Activated CD8-positive, alpha-beta T cell treated with anti-CD3 and anti-CD28 coated beads for 36 hours (primary cell): ENCODE data around the gene SLC16A11. TPM values are rescaled to one million over a fixed set of nuclear protein-coding genes. Genes with fewer than 3 reads are reported as not detected.

ENCODE experiments used
- ATAC-seq: fragments of 200-7000 bp; cut with Tn5 transposase; one replicate; pipeline ENCODE4 v1.10.0; 2021; ENCODE audit warnings: mild to moderate bottlenecking, moderate library complexity
- CTCF ChIA-PET: fragments of 350-600 bp; sonication (Branson Sonifier 250); formaldehyde crosslinking; loops from one replicate; lab custom pipeline; 2021; ENCODE audit warnings: antibody characterized with exemption; lab: Charles Lee
- POLR2A ChIA-PET: fragments of 350-600 bp; sonication (Branson Sonifier 250); formaldehyde crosslinking; loops from one replicate; lab custom pipeline; 2021; ENCODE audit warnings: antibody characterized with exemption; lab: Charles Lee
- DNase-seq: peaks from one replicate; pipeline ENCODE4 v3.0.0-alpha.2; 2020
- H3K27ac Mint-ChIP-seq: one replicate; pipeline ENCODE4 v1.8.0; 2021; ENCODE audit warnings: mild to moderate bottlenecking, mixed read lengths
- H3K27me3 Mint-ChIP-seq: one replicate; pipeline ENCODE4 v1.8.0; 2021; ENCODE audit warnings: mixed read lengths
- H3K36me3 Mint-ChIP-seq: one replicate; pipeline ENCODE4 v1.8.0; 2021; ENCODE audit warnings: low read depth, mixed read lengths
- H3K4me1 Mint-ChIP-seq: one replicate; pipeline ENCODE4 v1.8.0; 2021; ENCODE audit warnings: low read depth, mixed read lengths
- H3K4me3 Mint-ChIP-seq: one replicate; pipeline ENCODE4 v1.8.0; 2021; ENCODE audit warnings: mild to moderate bottlenecking, moderate library complexity, mixed read lengths
- H3K9me3 Mint-ChIP-seq: one replicate; pipeline ENCODE4 v1.8.0; 2021; ENCODE audit warnings: mixed read lengths
- intact Hi-C: fragments of 100-400 bp; cut with micrococcal nuclease; formaldehyde crosslinking; loops from one replicate; pipeline ENCODE4 v1.10.0; 2022
- total RNA-seq, 2 experiments: library from RNA; stranded (reverse); gene quantifications; one replicate each; pipeline ENCODE4 v1.2.3, GENCODE V29; 2021
- TF ChIP-seq, protein P1 (sequence below): fragments of 200-600 bp; IDR thresholded peaks from one replicate; pipeline ENCODE4 v1.8.0; 2022; ENCODE audit warnings: antibody characterized with exemption, mild to moderate bottlenecking

SLC16A11 gene
- total RNA-seq, 2 experiments from 2014 or later = 3.1 to 3.4 TPM

GRCh38 chr17:7022781-7023571, 20.9 kb downstream of the SLC16A11 start, which contains the start of gene BCL6B:
Gene BCL6B (plus strand): TSS chr17:7023050. CDS start chr17:7023672, 622 bp downstream.
- intact Hi-C loops = loop anchor here (5.0 kb wide), 1 partner anchor 111 kb away; no protein-coding TSS in a partner anchor
- H3K4me3 Mint-ChIP-seq = peak within 1 kb of the TSS; percentile 72
- no peaks in the 10 kb centered on the region for H3K27me3 Mint-ChIP-seq
- ATAC-seq = no peak
- POLR2A ChIA-PET = interaction anchor here (0.7 to 2.6 kb wide), 6 partner anchors 9 to 22 kb away, joined by 3 to 18 read pairs (median 4); partner anchors contain the start of gene SLC16A13
- peaks cover 37% of the 10 kb centered on the region for H3K4me1 Mint-ChIP-seq
- DNase-seq = no peak
- CTCF ChIA-PET = interaction anchor here (0.7 to 4.1 kb wide), 14 partner anchors 8 to 372 kb away, joined by 3 to 52 read pairs (median 5); partner anchors contain the start of genes C17orf100, MED31, RNASEK and SLC16A13
- H3K36me3 Mint-ChIP-seq = no peaks in the 10 kb centered on the region
- no peaks in the 10 kb centered on the region for H3K9me3 Mint-ChIP-seq
- TF ChIP-seq, protein P1, sequence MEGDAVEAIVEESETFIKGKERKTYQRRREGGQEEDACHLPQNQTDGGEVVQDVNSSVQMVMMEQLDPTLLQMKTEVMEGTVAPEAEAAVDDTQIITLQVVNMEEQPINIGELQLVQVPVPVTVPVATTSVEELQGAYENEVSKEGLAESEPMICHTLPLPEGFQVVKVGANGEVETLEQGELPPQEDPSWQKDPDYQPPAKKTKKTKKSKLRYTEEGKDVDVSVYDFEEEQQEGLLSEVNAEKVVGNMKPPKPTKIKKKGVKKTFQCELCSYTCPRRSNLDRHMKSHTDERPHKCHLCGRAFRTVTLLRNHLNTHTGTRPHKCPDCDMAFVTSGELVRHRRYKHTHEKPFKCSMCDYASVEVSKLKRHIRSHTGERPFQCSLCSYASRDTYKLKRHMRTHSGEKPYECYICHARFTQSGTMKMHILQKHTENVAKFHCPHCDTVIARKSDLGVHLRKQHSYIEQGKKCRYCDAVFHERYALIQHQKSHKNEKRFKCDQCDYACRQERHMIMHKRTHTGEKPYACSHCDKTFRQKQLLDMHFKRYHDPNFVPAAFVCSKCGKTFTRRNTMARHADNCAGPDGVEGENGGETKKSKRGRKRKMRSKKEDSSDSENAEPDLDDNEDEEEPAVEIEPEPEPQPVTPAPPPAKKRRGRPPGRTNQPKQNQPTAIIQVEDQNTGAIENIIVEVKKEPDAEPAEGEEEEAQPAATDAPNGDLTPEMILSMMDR = no peak
- peak within 1 kb of the TSS; percentile 63 for H3K27ac Mint-ChIP-seq

DNA sequence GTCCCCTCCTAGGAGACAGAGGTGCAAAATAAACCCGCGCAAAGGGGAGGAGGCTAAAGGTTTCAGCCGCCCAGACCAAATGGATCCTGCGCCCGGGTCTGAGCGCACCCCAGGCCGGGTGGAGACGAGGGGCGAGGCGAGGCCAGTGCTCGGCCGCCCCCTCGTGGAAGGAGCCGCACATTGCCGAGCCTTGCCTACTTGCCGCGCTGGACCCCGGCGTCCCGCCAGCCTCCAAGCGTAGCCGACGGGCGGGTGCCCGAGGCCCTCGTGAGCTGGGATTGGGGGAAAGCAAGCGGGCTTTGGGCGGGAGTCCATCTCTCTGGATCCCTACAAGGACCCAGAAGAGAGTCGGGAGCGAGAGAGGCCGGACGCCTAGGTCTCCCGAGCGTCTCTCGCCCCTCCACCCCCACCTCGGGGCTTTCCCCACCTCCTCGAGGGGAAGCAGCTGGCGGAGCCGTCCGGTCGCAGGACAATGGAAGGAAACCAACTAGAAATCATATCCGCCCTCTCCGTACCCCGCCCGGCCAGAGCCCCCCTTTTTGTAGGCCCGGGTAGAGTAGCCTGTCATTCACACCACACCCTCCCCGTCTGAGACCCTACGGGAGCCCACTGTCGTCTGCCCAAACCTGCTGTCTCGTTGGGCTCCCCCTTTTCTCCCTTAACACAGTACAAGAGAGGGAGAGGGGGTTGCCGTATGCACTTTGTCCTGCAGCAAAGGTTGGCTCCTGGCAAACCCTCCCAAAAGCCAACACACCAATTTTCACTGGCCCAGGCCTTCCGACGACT, 21.7 kb downstream of the SLC16A11 start:
- intact Hi-C loops = loop anchor here (5.0 kb wide), 1 partner anchor 110 kb away; no protein-coding TSS in a partner anchor
- Mint-ChIP-seq H3K4me1 (peaks cover 45% of the 10 kb centered on the region), H3K27ac (peak overlapping the region; percentile 63), H3K9me3 (no peaks in the 10 kb centered on the region), H3K4me3 (peak overlapping the region; percentile 72), H3K27me3 (no peaks in the 10 kb centered on the region), H3K36me3 (peaks cover 6% of the 10 kb centered on the region)
- ChIA-PET CTCF (interaction anchor here (0.7 to 4.1 kb wide), 27 partner anchors 7 to 381 kb away, joined by 3 to 52 read pairs (median 5); partner anchors contain the start of genes C17orf100, KIAA0753, MED31 and RNASEK), POLR2A (interaction anchor here (0.7 to 2.6 kb wide), 8 partner anchors 7 to 23 kb away, joined by 3 to 18 read pairs (median 4); partner anchors contain the start of genes RNASEK and SLC16A13)
- ATAC-seq (peak; percentile 78), DNase-seq (peak; percentile 88)
- TF ChIP-seq, protein P1 = peak; percentile 95

DNA sequence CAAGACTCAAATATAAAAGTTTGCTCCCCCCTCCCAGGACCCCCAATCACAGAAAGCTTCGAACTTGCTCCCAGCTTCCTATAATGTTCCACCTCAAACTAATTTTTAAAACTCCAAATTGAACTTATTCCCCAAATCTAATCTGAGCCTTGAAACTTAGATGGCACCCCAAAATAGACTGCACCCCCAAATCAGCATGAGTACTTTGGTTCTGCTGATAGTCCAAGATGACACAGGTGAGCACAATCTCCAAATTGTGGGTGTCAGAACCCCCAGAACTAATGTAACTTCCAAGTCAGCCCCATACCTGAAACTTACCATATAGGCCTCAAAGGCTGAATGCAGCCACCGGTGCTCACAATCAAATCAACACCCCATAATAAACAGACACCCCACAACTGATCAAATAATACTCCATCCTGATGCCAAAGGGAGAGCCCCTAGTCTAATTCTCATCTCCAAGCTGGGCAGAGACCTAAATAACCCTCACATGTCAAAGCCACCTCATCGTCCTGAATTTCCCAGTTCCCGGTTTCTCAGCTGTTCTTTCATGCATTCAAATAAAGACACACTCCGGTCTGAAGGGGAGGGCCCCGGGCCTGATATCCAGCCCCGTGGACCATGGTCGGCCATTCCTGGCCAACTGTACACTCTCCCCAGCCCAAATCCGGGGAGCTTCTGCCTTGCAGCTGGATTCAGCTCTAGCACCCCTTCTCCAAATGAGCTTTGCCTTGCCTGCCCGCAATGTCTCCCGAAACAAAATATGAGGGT, 22.8 kb downstream of the SLC16A11 start:
- Mint-ChIP-seq H3K27me3 (no peaks in the 10 kb centered on the region), H3K27ac (no peak overlapping the region)
- DNase-seq = no peak

More for the DNA sequence above, 22.8 kb downstream of the SLC16A11 start:
- peaks cover 16% of the 10 kb centered on the region for H3K36me3 Mint-ChIP-seq
- ChIA-PET CTCF (interaction anchor here (0.7 to 4.1 kb wide), 23 partner anchors 8 to 380 kb away, joined by 3 to 52 read pairs (median 7); partner anchors contain the start of genes KIAA0753, RNASEK, SLC16A13 and TXNDC17), POLR2A (interaction anchor here (1.1 to 2.6 kb wide), 6 partner anchors 8 to 25 kb away, joined by 3 to 18 read pairs (median 4); partner anchors contain the start of genes RNASEK and SLC16A13)
- no peak for ATAC-seq
- H3K4me1 Mint-ChIP-seq = peaks cover 56% of the 10 kb centered on the region
- H3K9me3 Mint-ChIP-seq = no peaks in the 10 kb centered on the region
- TF ChIP-seq, protein P1 = no peak
- H3K4me3 Mint-ChIP-seq = peak overlapping the region; percentile 72
- intact Hi-C loops = loop anchor here (5.0 kb wide), 1 partner anchor 109 kb away; no protein-coding TSS in a partner anchor
